ENCODE measurements around the gene ISG20. TPM values are rescaled to one million over a fixed set of nuclear protein-coding genes. Genes with fewer than 3 reads are reported as not detected.

The ISG20 gene
- total and polyA plus RNA-seq, 2 experiments from 2014 or later = 13.3 to 15.8 TPM

GRCh38 chr15:88649753-88650551 lies 11.1 kb downstream of the ISG20 start:
- Histone ChIP-seq H3K36me3 (replicated peaks; ENCODE audit: insufficient read depth, low read depth) (no peaks in the 10 kb centered on the region), H3K27me3 (no peaks in the 10 kb centered on the region), H2AFZ (no peak overlapping the region), H3K27ac (no peak overlapping the region), H3K4me2 (no peak overlapping the region), H4K20me1 (ENCODE audit: insufficient read depth, poor library complexity, severe bottlenecking) (no peaks in the 10 kb centered on the region), H3K9me3 (ENCODE audit: low read depth) (no peaks in the 10 kb centered on the region), H3K4me1 (ENCODE audit: insufficient read depth) (peaks cover 4% of the 10 kb centered on the region), H3K79me2 (no peaks in the 10 kb centered on the region), H3K9me2 (replicated peaks; ENCODE audit: insufficient read depth) (no peaks in the 10 kb centered on the region), H3K4me3 (no peak overlapping the region)
- 88% methylated on average over 22 of the region's 23 CpGs for WGBS (ENCODE audit: low lambda C conversion rate, missing lambda C conversion rate)
- no peak for TF ChIP-seq EZH2 (IDR thresholded peaks at IDR 0.05; ENCODE audit: borderline replicate concordance)
- no peak for TF ChIP-seq EZH2phosphoT487 (IDR thresholded peaks at IDR 0.05; ENCODE audit: low read depth, severe bottlenecking, unreplicated experiment)
- no peak for TF ChIP-seq CTCF (IDR thresholded peaks at IDR 0.05; ENCODE audit: poor library complexity)
- DNase-seq (ENCODE audit: low spot score) = no peak

GRCh38 chr15:88650556-88650955 lies 11.7 kb downstream of the ISG20 start:
- H3K4me3 ChIP-seq = no peak overlapping the region
- peaks cover 4% of the 10 kb centered on the region for H3K4me1 ChIP-seq (ENCODE audit: insufficient read depth)
- no peaks in the 10 kb centered on the region for H3K36me3 ChIP-seq (replicated peaks; ENCODE audit: insufficient read depth, low read depth)
- H3K27ac ChIP-seq = no peak overlapping the region
- H3K79me2 ChIP-seq = no peaks in the 10 kb centered on the region
- no peak for TF ChIP-seq EZH2phosphoT487 (IDR thresholded peaks at IDR 0.05; ENCODE audit: low read depth, severe bottlenecking, unreplicated experiment)
- TF ChIP-seq CTCF (IDR thresholded peaks at IDR 0.05; ENCODE audit: poor library complexity) = no peak
- TF ChIP-seq EZH2 (IDR thresholded peaks at IDR 0.05; ENCODE audit: borderline replicate concordance) = no peak
- H2AFZ ChIP-seq = no peak overlapping the region
- no peak for DNase-seq (ENCODE audit: low spot score)
- 93% methylated on average over 12 of the region's 12 CpGs for WGBS (ENCODE audit: low lambda C conversion rate, missing lambda C conversion rate)
- no peaks in the 10 kb centered on the region for H3K9me2 ChIP-seq (replicated peaks; ENCODE audit: insufficient read depth)
- H3K4me2 ChIP-seq = no peak overlapping the region
- H3K27me3 ChIP-seq = no peaks in the 10 kb centered on the region
- H3K9me3 ChIP-seq (ENCODE audit: low read depth) = no peaks in the 10 kb centered on the region
- no peaks in the 10 kb centered on the region for H4K20me1 ChIP-seq (ENCODE audit: insufficient read depth, poor library complexity, severe bottlenecking)

DNA sequence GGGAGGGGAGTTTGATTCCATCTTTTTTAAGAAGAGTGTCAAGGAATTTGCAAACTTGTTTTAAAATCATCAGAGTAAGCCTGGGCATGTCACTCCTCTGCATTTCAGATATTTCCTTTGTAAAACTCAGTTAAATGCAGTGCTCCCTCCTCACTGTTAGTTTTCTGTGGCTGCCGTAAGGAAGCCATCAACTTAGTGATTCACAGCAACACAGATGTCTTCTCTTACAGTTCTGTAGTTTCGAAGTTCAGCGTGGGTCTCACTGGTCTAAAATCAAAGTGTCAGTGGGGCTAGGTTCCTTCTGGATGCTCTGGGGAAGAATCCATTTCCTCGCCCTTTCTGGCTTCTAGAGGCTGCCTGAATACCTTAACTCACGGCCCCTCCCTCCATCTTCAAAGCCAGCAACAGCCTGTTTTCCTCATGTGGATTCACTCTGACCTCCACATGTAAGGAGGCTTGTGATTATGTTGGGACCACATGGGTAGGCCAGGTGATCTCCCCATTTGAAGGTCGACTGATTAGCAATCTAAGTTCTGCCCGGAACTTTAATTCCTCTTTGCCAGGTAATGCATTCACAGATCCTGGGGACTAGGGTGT lies 12.4 kb downstream of the ISG20 start:
- no peaks in the 10 kb centered on the region for H3K9me3 ChIP-seq (ENCODE audit: low read depth)
- no peak for TF ChIP-seq EZH2 (IDR thresholded peaks at IDR 0.05; ENCODE audit: borderline replicate concordance)
- TF ChIP-seq CTCF (IDR thresholded peaks at IDR 0.05; ENCODE audit: poor library complexity) = no peak
- no peak for TF ChIP-seq EZH2phosphoT487 (IDR thresholded peaks at IDR 0.05; ENCODE audit: low read depth, severe bottlenecking, unreplicated experiment)
- H3K4me3 ChIP-seq = no peak overlapping the region
- H3K27ac ChIP-seq = no peak overlapping the region
- H2AFZ ChIP-seq = no peak overlapping the region
- no peaks in the 10 kb centered on the region for H3K9me2 ChIP-seq (replicated peaks; ENCODE audit: insufficient read depth)
- no peaks in the 10 kb centered on the region for H3K79me2 ChIP-seq
- H3K4me2 ChIP-seq = no peak overlapping the region
- H3K4me1 ChIP-seq (ENCODE audit: insufficient read depth) = peaks cover 4% of the 10 kb centered on the region
- WGBS (ENCODE audit: low lambda C conversion rate, missing lambda C conversion rate) = 79% methylated on average over 7 of the region's 7 CpGs
- no peaks in the 10 kb centered on the region for H4K20me1 ChIP-seq (ENCODE audit: insufficient read depth, poor library complexity, severe bottlenecking)
- H3K36me3 ChIP-seq (replicated peaks; ENCODE audit: insufficient read depth, low read depth) = no peaks in the 10 kb centered on the region
- no peak for DNase-seq (ENCODE audit: low spot score)
- H3K27me3 ChIP-seq = no peaks in the 10 kb centered on the region

All from hepatocyte (in vitro differentiated cells).